Measurements from ENCODE around the gene ANKRD42.

The ANKRD42 gene

GRCh38 chr11:83161610-83162199, 31.8 kb upstream of the ANKRD42 start:
- H3K9ac ChIP-seq (ENCODE audit: low read length), result peak overlapping the region; percentile 1; the same call in 1 of the 2 replicates
- H3K4me3 ChIP-seq (ENCODE audit: low read length), result no peak overlapping the region

GRCh38 chr11:83162377-83162776, 31.1 kb upstream of the ANKRD42 start:
- Histone ChIP-seq H4K20me1 (ENCODE audit: insufficient read depth, low read length) (peaks cover 19% of the 10 kb centered on the region), H3K4me2 (ENCODE audit: low read depth, low read length) (peak overlapping the region; percentile 93), H3F3A (ENCODE audit: insufficient read depth, low read length) (peaks cover 46% of the 10 kb centered on the region), H3K4me1 (ENCODE audit: low read length) (peaks cover 28% of the 10 kb centered on the region), H2AFZ (ENCODE audit: low read length) (no peak overlapping the region), H3K9ac (ENCODE audit: low read length) (no peak overlapping the region), H3K79me2 (ENCODE audit: low read length) (peaks cover 98% of the 10 kb centered on the region), H3K4me3 (ENCODE audit: low read length) (0 out of 2 replicates have a peak overlapping the region, but pooled peaks have one; percentile 2), H3K9me3 (replicated peaks; ENCODE audit: insufficient read depth, low read length) (no peaks in the 10 kb centered on the region), H3K27ac (ENCODE audit: low read length) (peak overlapping the region; percentile 89; the same call in 1 of the 2 replicates), H3K27me3 (replicated peaks; ENCODE audit: insufficient read depth, low read length) (no peaks in the 10 kb centered on the region), H3K36me3 (replicated peaks; ENCODE audit: insufficient read depth, low read length) (peaks cover 24% of the 10 kb centered on the region), H3K9me2 (replicated peaks; ENCODE audit: insufficient read depth, low read length) (no peaks in the 10 kb centered on the region)
- TF ChIP-seq EZH2phosphoT487 (IDR thresholded peaks at IDR 0.05; ENCODE audit: low read length), result no peak
- no peak for TF ChIP-seq CTCF (IDR thresholded peaks at IDR 0.05; ENCODE audit: low read length)
- no peak for TF ChIP-seq EZH2 (optimal IDR thresholded peaks at IDR 0.05; ENCODE audit: low read depth, low read length)
- peak; percentile 85 for DNase-seq

More at GRCh38 chr11:83161610-83162199, 31.8 kb upstream of the ANKRD42 start:
- peaks cover 23% of the 10 kb centered on the region for H3K36me3 ChIP-seq (replicated peaks; ENCODE audit: insufficient read depth, low read length)
- H2AFZ ChIP-seq (ENCODE audit: low read length), result no peak overlapping the region
- H3K4me2 ChIP-seq (ENCODE audit: low read depth, low read length), result peak overlapping the region; percentile 93
- peaks cover 97% of the 10 kb centered on the region for H3K79me2 ChIP-seq (ENCODE audit: low read length)
- H3K9me3 ChIP-seq (replicated peaks; ENCODE audit: insufficient read depth, low read length), result no peaks in the 10 kb centered on the region
- no peaks in the 10 kb centered on the region for H3K9me2 ChIP-seq (replicated peaks; ENCODE audit: insufficient read depth, low read length)
- peaks cover 19% of the 10 kb centered on the region for H4K20me1 ChIP-seq (ENCODE audit: insufficient read depth, low read length)
- TF ChIP-seq EZH2 (optimal IDR thresholded peaks at IDR 0.05; ENCODE audit: low read depth, low read length) (no peak), CTCF (IDR thresholded peaks at IDR 0.05; ENCODE audit: low read length) (no peak), EZH2phosphoT487 (IDR thresholded peaks at IDR 0.05; ENCODE audit: low read length) (no peak)
- H3K27ac ChIP-seq (ENCODE audit: low read length), result peak overlapping the region; percentile 89; the same call in 1 of the 2 replicates
- peaks cover 28% of the 10 kb centered on the region for H3K4me1 ChIP-seq (ENCODE audit: low read length)
- H3K27me3 ChIP-seq (replicated peaks; ENCODE audit: insufficient read depth, low read length), result no peaks in the 10 kb centered on the region
- H3F3A ChIP-seq (ENCODE audit: insufficient read depth, low read length), result peaks cover 46% of the 10 kb centered on the region
- DNase-seq, result no peak

GRCh38 chr11:83166193-83166866, 27.2 kb upstream of the ANKRD42 start:
- DNase-seq, result no peak
- H3K4me3 ChIP-seq (ENCODE audit: low read length), result no peak overlapping the region
- TF ChIP-seq CTCF (IDR thresholded peaks at IDR 0.05; ENCODE audit: low read length), result no peak
- peaks cover 46% of the 10 kb centered on the region for H3K4me1 ChIP-seq (ENCODE audit: low read length)
- H3K9ac ChIP-seq (ENCODE audit: low read length), result no peak overlapping the region
- H3F3A ChIP-seq (ENCODE audit: insufficient read depth, low read length), result peaks cover 32% of the 10 kb centered on the region; the same call in 1 of the 2 replicates
- H3K36me3 ChIP-seq (replicated peaks; ENCODE audit: insufficient read depth, low read length), result peaks cover 53% of the 10 kb centered on the region
- no peak overlapping the region for H3K4me2 ChIP-seq (ENCODE audit: low read depth, low read length)
- H3K9me2 ChIP-seq (replicated peaks; ENCODE audit: insufficient read depth, low read length), result no peaks in the 10 kb centered on the region
- H3K27ac ChIP-seq (ENCODE audit: low read length), result no peak overlapping the region
- H2AFZ ChIP-seq (ENCODE audit: low read length), result no peak overlapping the region
- no peaks in the 10 kb centered on the region for H3K9me3 ChIP-seq (replicated peaks; ENCODE audit: insufficient read depth, low read length)
- no peaks in the 10 kb centered on the region for H3K27me3 ChIP-seq (replicated peaks; ENCODE audit: insufficient read depth, low read length)
- H4K20me1 ChIP-seq (ENCODE audit: insufficient read depth, low read length), result no peaks in the 10 kb centered on the region; the same call in 1 of the 2 replicates
- peaks cover 98% of the 10 kb centered on the region for H3K79me2 ChIP-seq (ENCODE audit: low read length)

All from MM.1S (cell line).